Measurements from ENCODE around the gene LLCFC1. TPM values are rescaled to one million over a fixed set of nuclear protein-coding genes. Genes with fewer than 3 reads are reported as not detected.

LLCFC1 gene
- total RNA-seq, 2 experiments from 2014 or later = not detected

- ChIA-PET POLR2A (no interaction called here), CTCF (interaction anchor here (0.7 to 1.7 kb wide), 4 partner anchors 28 to 306 kb away, joined by 3 to 5 read pairs (median 4); no protein-coding TSS in a partner anchor)
- Mint-ChIP-seq H3K4me3 (no peak overlapping the region), H3K9me3 (no peaks in the 10 kb centered on the region), H3K27me3 (peaks cover 13% of the 10 kb centered on the region), H3K27ac (no peak overlapping the region), H3K4me1 (ENCODE audit: low read depth) (no peaks in the 10 kb centered on the region), H3K36me3 (ENCODE audit: low read depth) (no peaks in the 10 kb centered on the region)
- no peak for DNase-seq
- intact Hi-C loops (cut with micrococcal nuclease) = no loop called here
- TF ChIP-seq CTCF (IDR thresholded peaks at IDR 0.05) = no peak
- no peak for ATAC-seq
Observed at GRCh38 chr7:142910031-142910433, 29.3 kb upstream of the LLCFC1 start.

- POLR2A ChIA-PET = no interaction called here
- ATAC-seq (no peak), DNase-seq (no peak)
- Mint-ChIP-seq H3K4me3 (no peak overlapping the region), H3K27ac (no peak overlapping the region), H3K4me1 (ENCODE audit: low read depth) (no peaks in the 10 kb centered on the region), H3K27me3 (peaks cover 13% of the 10 kb centered on the region), H3K9me3 (no peaks in the 10 kb centered on the region), H3K36me3 (ENCODE audit: low read depth) (no peaks in the 10 kb centered on the region)
- CTCF ChIA-PET = interaction anchor here (0.8 to 1.4 kb wide), 3 partner anchors 29 to 99 kb away, joined by 3 to 5 read pairs (median 4); no protein-coding TSS in a partner anchor
- intact Hi-C loops (cut with micrococcal nuclease) = no loop called here
- TF ChIP-seq CTCF (IDR thresholded peaks at IDR 0.05) = no peak
Observed at GRCh38 chr7:142910481-142910880, 28.8 kb upstream of the LLCFC1 start.

- H3K4me1 Mint-ChIP-seq (ENCODE audit: low read depth) = no peaks in the 10 kb centered on the region
- H3K36me3 Mint-ChIP-seq (ENCODE audit: low read depth) = no peaks in the 10 kb centered on the region
- ChIA-PET POLR2A (no interaction called here), CTCF (no interaction called here)
- H3K9me3 Mint-ChIP-seq = no peaks in the 10 kb centered on the region
- ATAC-seq (no peak), DNase-seq (no peak)
- intact Hi-C loops (cut with micrococcal nuclease) = no loop called here
- H3K27ac Mint-ChIP-seq = no peak overlapping the region
- H3K27me3 Mint-ChIP-seq = peaks cover 12% of the 10 kb centered on the region
- no peak for TF ChIP-seq CTCF (IDR thresholded peaks at IDR 0.05)
- H3K4me3 Mint-ChIP-seq = no peak overlapping the region
Observed at GRCh38 chr7:142913051-142913450, 26.2 kb upstream of the LLCFC1 start.

DNA sequence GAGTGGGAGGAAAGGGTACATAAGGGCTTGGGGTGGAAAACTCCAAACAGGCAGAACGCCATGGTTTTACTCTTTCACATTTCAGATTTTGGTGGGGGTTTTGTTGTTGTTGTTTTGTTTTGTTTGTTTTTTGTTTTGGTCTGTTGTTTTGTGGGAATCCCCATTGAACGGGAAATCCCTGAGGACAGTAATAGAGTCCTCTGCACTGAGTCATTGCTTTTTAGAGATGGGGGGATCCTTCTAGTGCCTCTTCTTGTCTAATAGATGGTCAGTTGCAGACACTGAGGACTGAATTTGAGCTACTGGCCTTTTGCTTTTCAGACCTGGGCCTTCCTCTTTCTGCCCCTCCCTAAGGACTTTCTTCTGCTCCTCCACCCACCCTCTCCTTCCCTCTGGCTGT lies 25.7 kb upstream of the LLCFC1 start:
- H3K4me3 Mint-ChIP-seq = no peak overlapping the region
- no peaks in the 10 kb centered on the region for H3K4me1 Mint-ChIP-seq (ENCODE audit: low read depth)
- DNase-seq = no peak
- no peaks in the 10 kb centered on the region for H3K9me3 Mint-ChIP-seq
- ChIA-PET POLR2A (no interaction called here), CTCF (no interaction called here)
- no peak for TF ChIP-seq CTCF (IDR thresholded peaks at IDR 0.05)
- H3K36me3 Mint-ChIP-seq (ENCODE audit: low read depth) = no peaks in the 10 kb centered on the region
- no peak for ATAC-seq
- intact Hi-C loops (cut with micrococcal nuclease) = no loop called here
- H3K27me3 Mint-ChIP-seq = peaks cover 12% of the 10 kb centered on the region
- no peak overlapping the region for H3K27ac Mint-ChIP-seq

DNA sequence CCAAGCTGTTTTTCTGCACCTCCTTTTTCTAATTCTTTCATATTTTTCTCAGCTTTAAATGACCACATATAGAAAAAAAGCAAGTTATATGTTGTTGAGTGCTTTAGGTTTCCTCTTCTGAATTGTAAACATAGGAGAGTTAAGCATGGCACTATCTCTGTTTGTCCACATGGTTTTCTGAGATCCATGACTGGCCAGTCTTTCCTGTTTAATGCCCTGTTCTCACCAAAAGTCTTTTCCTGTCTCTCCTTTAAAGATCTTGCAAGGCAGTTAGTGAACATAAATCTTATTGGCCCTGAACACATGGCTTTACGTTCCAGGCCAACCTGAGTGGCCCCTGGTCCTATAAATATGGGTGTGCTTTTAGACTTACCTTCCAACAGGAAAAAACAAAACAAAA lies 25.2 kb upstream of the LLCFC1 start:
- no peak overlapping the region for H3K4me3 Mint-ChIP-seq
- TF ChIP-seq CTCF (IDR thresholded peaks at IDR 0.05) = no peak
- H3K9me3 Mint-ChIP-seq = no peaks in the 10 kb centered on the region
- H3K27ac Mint-ChIP-seq = no peak overlapping the region
- DNase-seq (no peak), ATAC-seq (no peak)
- peaks cover 8% of the 10 kb centered on the region for H3K27me3 Mint-ChIP-seq
- no peaks in the 10 kb centered on the region for H3K36me3 Mint-ChIP-seq (ENCODE audit: low read depth)
- no peaks in the 10 kb centered on the region for H3K4me1 Mint-ChIP-seq (ENCODE audit: low read depth)
- CTCF ChIA-PET = no interaction called here
- intact Hi-C loops (cut with micrococcal nuclease) = no loop called here
- POLR2A ChIA-PET = no interaction called here
